ENCODE results near the gene TNFSF15. TPM values are rescaled to one million over a fixed set of nuclear protein-coding genes. Genes with fewer than 3 reads are reported as not detected.

TNFSF15 gene
- total RNA-seq, 1 experiment from 2014 or later, result not detected

DNA sequence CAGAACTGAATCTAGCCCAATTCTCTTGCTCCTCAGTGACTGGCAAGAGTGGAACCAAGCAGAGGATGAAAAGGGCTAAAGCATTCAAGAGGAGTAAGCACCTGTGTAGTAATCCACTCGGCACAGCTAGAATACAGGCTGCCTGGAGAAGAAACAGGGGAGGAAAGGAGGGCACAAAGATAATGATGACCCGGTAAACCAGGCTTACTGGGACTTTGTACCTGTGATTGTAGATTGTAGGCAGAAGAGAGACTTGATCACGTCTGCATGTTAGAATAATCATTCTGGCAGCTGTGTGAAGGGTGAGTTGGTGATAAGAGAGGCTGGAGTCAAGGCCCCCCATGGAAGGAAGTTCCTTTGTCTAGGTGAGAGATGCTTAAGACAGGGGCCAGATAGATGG is 20.6 kb upstream of the TNFSF15 start:
- DNase-seq (ENCODE audit: low read depth, low spot score), result no peak
- TF ChIP-seq POLR2AphosphoS5 (IDR thresholded peaks at IDR 0.05; ENCODE audit: low read depth, low read length) (no peak), FOSL1 (IDR thresholded peaks at IDR 0.05; ENCODE audit: low read depth) (no peak), JUND (IDR thresholded peaks at IDR 0.05) (no peak), YY1 (IDR thresholded peaks at IDR 0.05; ENCODE audit: extremely low read depth, insufficient replicate concordance, low read depth, low read length) (no peak), ELF1 (IDR thresholded peaks at IDR 0.05; ENCODE audit: borderline replicate concordance, low read depth) (no peak)
- TF ChIP-seq, protein P1, sequence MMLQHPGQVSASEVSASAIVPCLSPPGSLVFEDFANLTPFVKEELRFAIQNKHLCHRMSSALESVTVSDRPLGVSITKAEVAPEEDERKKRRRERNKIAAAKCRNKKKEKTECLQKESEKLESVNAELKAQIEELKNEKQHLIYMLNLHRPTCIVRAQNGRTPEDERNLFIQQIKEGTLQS (IDR thresholded peaks at IDR 0.05), result no peak
- TF ChIP-seq, protein P2, sequence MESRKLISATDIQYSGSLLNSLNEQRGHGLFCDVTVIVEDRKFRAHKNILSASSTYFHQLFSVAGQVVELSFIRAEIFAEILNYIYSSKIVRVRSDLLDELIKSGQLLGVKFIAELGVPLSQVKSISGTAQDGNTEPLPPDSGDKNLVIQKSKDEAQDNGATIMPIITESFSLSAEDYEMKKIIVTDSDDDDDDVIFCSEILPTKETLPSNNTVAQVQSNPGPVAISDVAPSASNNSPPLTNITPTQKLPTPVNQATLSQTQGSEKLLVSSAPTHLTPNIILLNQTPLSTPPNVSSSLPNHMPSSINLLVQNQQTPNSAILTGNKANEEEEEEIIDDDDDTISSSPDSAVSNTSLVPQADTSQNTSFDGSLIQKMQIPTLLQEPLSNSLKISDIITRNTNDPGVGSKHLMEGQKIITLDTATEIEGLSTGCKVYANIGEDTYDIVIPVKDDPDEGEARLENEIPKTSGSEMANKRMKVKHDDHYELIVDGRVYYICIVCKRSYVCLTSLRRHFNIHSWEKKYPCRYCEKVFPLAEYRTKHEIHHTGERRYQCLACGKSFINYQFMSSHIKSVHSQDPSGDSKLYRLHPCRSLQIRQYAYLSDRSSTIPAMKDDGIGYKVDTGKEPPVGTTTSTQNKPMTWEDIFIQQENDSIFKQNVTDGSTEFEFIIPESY (IDR thresholded peaks at IDR 0.05; ENCODE audit: extremely low read depth, insufficient replicate concordance, low read length), result no peak
- TF ChIP-seq, protein P3, sequence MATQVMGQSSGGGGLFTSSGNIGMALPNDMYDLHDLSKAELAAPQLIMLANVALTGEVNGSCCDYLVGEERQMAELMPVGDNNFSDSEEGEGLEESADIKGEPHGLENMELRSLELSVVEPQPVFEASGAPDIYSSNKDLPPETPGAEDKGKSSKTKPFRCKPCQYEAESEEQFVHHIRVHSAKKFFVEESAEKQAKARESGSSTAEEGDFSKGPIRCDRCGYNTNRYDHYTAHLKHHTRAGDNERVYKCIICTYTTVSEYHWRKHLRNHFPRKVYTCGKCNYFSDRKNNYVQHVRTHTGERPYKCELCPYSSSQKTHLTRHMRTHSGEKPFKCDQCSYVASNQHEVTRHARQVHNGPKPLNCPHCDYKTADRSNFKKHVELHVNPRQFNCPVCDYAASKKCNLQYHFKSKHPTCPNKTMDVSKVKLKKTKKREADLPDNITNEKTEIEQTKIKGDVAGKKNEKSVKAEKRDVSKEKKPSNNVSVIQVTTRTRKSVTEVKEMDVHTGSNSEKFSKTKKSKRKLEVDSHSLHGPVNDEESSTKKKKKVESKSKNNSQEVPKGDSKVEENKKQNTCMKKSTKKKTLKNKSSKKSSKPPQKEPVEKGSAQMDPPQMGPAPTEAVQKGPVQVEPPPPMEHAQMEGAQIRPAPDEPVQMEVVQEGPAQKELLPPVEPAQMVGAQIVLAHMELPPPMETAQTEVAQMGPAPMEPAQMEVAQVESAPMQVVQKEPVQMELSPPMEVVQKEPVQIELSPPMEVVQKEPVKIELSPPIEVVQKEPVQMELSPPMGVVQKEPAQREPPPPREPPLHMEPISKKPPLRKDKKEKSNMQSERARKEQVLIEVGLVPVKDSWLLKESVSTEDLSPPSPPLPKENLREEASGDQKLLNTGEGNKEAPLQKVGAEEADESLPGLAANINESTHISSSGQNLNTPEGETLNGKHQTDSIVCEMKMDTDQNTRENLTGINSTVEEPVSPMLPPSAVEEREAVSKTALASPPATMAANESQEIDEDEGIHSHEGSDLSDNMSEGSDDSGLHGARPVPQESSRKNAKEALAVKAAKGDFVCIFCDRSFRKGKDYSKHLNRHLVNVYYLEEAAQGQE (IDR thresholded peaks at IDR 0.05; ENCODE audit: low read depth), result no peak
- ATAC-seq, result no peak
- intact Hi-C loops (cut with micrococcal nuclease), result no loop called here
- ChIA-PET POLR2A (no interaction called here), RAD21 (ENCODE audit: low non-redundant PET in 1 of 2, low total read pairs in 2 of 2, uncharacterized antibody in 2 of 2, unreplicated experiment in 2 of 2) (no interaction called here), CTCF (no interaction called here)
- H3K4me1 ChIP-seq (ENCODE audit: control insufficient read depth in 1 of 2, insufficient read depth in 2 of 2, low read length in 2 of 2), result no peaks in the 10 kb centered on the region
- H2AFZ ChIP-seq (ENCODE audit: low read depth, low read length, poor library complexity, severe bottlenecking), result no peak overlapping the region
- H4K20me1 ChIP-seq (ENCODE audit: insufficient read depth), result no peaks in the 10 kb centered on the region
- no peaks in the 10 kb centered on the region for H3K9me3 ChIP-seq (ENCODE audit: control insufficient read depth in 1 of 2, insufficient read depth in 1 of 2, low read depth in 1 of 2, low read length in 2 of 2)
- H3K9me2 ChIP-seq (ENCODE audit: insufficient read depth), result no peaks in the 10 kb centered on the region
- H3K27ac ChIP-seq (ENCODE audit: low read depth, low read length), result no peak overlapping the region
- H3K4me3 ChIP-seq (replicated peaks in 1 of 2; ENCODE audit: low read depth in 1 of 2, low read length in 2 of 2), result no peak overlapping the region
- no peak overlapping the region for H3K4me2 ChIP-seq (ENCODE audit: low read length)
- H3K27me3 ChIP-seq (ENCODE audit: insufficient read depth, low read length), result peaks cover 18% of the 10 kb centered on the region; the same call in 1 of the 2 replicates
- H3K9ac ChIP-seq (ENCODE audit: low read length), result no peak overlapping the region
- no peaks in the 10 kb centered on the region for H3K36me3 ChIP-seq (ENCODE audit: control insufficient read depth in 1 of 2, insufficient read depth in 2 of 2, low read length in 2 of 2)
- no TSS peak for BruUV-seq (replicated peaks)
- no peaks in the 10 kb centered on the region for H3K79me2 ChIP-seq (ENCODE audit: insufficient read depth, low read length)
